Measurements from ENCODE around the gene ENPP6.

Gene ENPP6

GRCh38 chr4:184169225-184169867, 48.3 kb downstream of the ENPP6 start:
- no peak overlapping the region for H3K4me3 ChIP-seq
- H3K9ac ChIP-seq: no peak overlapping the region
- H3K27me3 ChIP-seq: 0 out of 2 replicates have a peak, but pooled peaks cover 3% of the 10 kb centered on the region
- TF ChIP-seq Cebpa-rat (IDR thresholded peaks at IDR 0.05): no peak
- H3K9me3 ChIP-seq: no peaks in the 10 kb centered on the region
- no peaks in the 10 kb centered on the region for H4K20me1 ChIP-seq
- no peak overlapping the region for H3K27ac ChIP-seq
- no peaks in the 10 kb centered on the region for H3K4me1 ChIP-seq
- H3K36me3 ChIP-seq: no peaks in the 10 kb centered on the region
- no peak overlapping the region for H3K4me2 ChIP-seq

GRCh38 chr4:184168406-184169019, 49.2 kb downstream of the ENPP6 start:
- no peak for TF ChIP-seq Cebpa-rat (IDR thresholded peaks at IDR 0.05)
- no peaks in the 10 kb centered on the region for H3K9me3 ChIP-seq
- no peak overlapping the region for H3K27ac ChIP-seq
- no peaks in the 10 kb centered on the region for H3K4me1 ChIP-seq
- H3K4me3 ChIP-seq: no peak overlapping the region
- H3K27me3 ChIP-seq: 0 out of 2 replicates have a peak, but pooled peaks cover 3% of the 10 kb centered on the region
- no peaks in the 10 kb centered on the region for H4K20me1 ChIP-seq
- H3K4me2 ChIP-seq: no peak overlapping the region
- no peaks in the 10 kb centered on the region for H3K36me3 ChIP-seq
- no peak overlapping the region for H3K9ac ChIP-seq

GRCh38 chr4:184167576-184167975, 50.1 kb downstream of the ENPP6 start:
- Histone ChIP-seq H4K20me1 (no peaks in the 10 kb centered on the region), H3K9me3 (no peaks in the 10 kb centered on the region), H3K4me2 (no peak overlapping the region), H3K27me3 (0 out of 2 replicates have a peak, but pooled peaks cover 3% of the 10 kb centered on the region), H3K27ac (no peak overlapping the region), H3K36me3 (no peaks in the 10 kb centered on the region), H3K4me1 (no peaks in the 10 kb centered on the region), H3K4me3 (no peak overlapping the region), H3K9ac (no peak overlapping the region)
- no peak for TF ChIP-seq Cebpa-rat (IDR thresholded peaks at IDR 0.05)

- Histone ChIP-seq H3K27me3 (0 out of 2 replicates have a peak, but pooled peaks cover 3% of the 10 kb centered on the region), H3K4me2 (no peak overlapping the region)
These were observed 50.9 kb downstream of the ENPP6 start for GRCh38 chr4:184166736-184167135.

GRCh38 chr4:184165291-184165690, 52.4 kb downstream of the ENPP6 start:
- Histone ChIP-seq H3K4me3 (no peak overlapping the region), H3K4me2 (no peak overlapping the region), H3K9ac (no peak overlapping the region), H3K9me3 (no peaks in the 10 kb centered on the region), H3K36me3 (no peaks in the 10 kb centered on the region), H4K20me1 (no peaks in the 10 kb centered on the region), H3K4me1 (no peaks in the 10 kb centered on the region), H3K27ac (no peak overlapping the region), H3K27me3 (0 out of 2 replicates have a peak, but pooled peaks cover 3% of the 10 kb centered on the region)
- TF ChIP-seq Cebpa-rat (IDR thresholded peaks at IDR 0.05): no peak

More at GRCh38 chr4:184166736-184167135, 50.9 kb downstream of the ENPP6 start:
- no peak overlapping the region for H3K4me3 ChIP-seq
- H3K36me3 ChIP-seq: no peaks in the 10 kb centered on the region
- no peaks in the 10 kb centered on the region for H4K20me1 ChIP-seq
- H3K4me1 ChIP-seq: no peaks in the 10 kb centered on the region
- no peak overlapping the region for H3K27ac ChIP-seq
- H3K9ac ChIP-seq: no peak overlapping the region
- no peak for TF ChIP-seq Cebpa-rat (IDR thresholded peaks at IDR 0.05)
- H3K9me3 ChIP-seq: no peaks in the 10 kb centered on the region

- H3K4me1 ChIP-seq: peaks cover 4% of the 10 kb centered on the region
- no peak overlapping the region for H3K9ac ChIP-seq
- H3K9me3 ChIP-seq: no peaks in the 10 kb centered on the region
- no peaks in the 10 kb centered on the region for H4K20me1 ChIP-seq
- TF ChIP-seq Cebpa-rat (IDR thresholded peaks at IDR 0.05): no peak
- no peaks in the 10 kb centered on the region for H3K36me3 ChIP-seq
- no peak overlapping the region for H3K27ac ChIP-seq
- H3K4me3 ChIP-seq: no peak overlapping the region
- no peak overlapping the region for H3K4me2 ChIP-seq
- H3K27me3 ChIP-seq: 0 out of 2 replicates have a peak, but pooled peaks cover 3% of the 10 kb centered on the region
These were observed 53.9 kb downstream of the ENPP6 start for GRCh38 chr4:184163813-184164212.

GRCh38 chr4:184162596-184162995, 55.1 kb downstream of the ENPP6 start:
- H4K20me1 ChIP-seq: no peaks in the 10 kb centered on the region
- no peak overlapping the region for H3K4me3 ChIP-seq
- H3K36me3 ChIP-seq: no peaks in the 10 kb centered on the region
- H3K4me2 ChIP-seq: no peak overlapping the region
- H3K9me3 ChIP-seq: no peaks in the 10 kb centered on the region
- 0 out of 2 replicates have a peak, but pooled peaks cover 3% of the 10 kb centered on the region for H3K27me3 ChIP-seq
- peaks cover 9% of the 10 kb centered on the region for H3K4me1 ChIP-seq
- no peak overlapping the region for H3K9ac ChIP-seq
- no peak overlapping the region for H3K27ac ChIP-seq
- TF ChIP-seq Cebpa-rat (IDR thresholded peaks at IDR 0.05): no peak

GRCh38 chr4:184157322-184157721, 60.4 kb downstream of the ENPP6 start:
- Histone ChIP-seq H4K20me1 (no peaks in the 10 kb centered on the region), H3K27me3 (no peaks in the 10 kb centered on the region), H3K36me3 (no peaks in the 10 kb centered on the region), H3K9me3 (no peaks in the 10 kb centered on the region), H3K27ac (no peak overlapping the region), H3K4me2 (no peak overlapping the region), H3K4me1 (peaks cover 9% of the 10 kb centered on the region), H3K4me3 (no peak overlapping the region), H3K9ac (no peak overlapping the region)
- no peak for TF ChIP-seq Cebpa-rat (IDR thresholded peaks at IDR 0.05)

GRCh38 chr4:184156163-184156920, 61.3 kb downstream of the ENPP6 start:
- H3K4me2 ChIP-seq: no peak overlapping the region
- H3K9ac ChIP-seq: no peak overlapping the region
- no peak overlapping the region for H3K27ac ChIP-seq
- H3K9me3 ChIP-seq: no peaks in the 10 kb centered on the region
- no peaks in the 10 kb centered on the region for H3K36me3 ChIP-seq
- peaks cover 9% of the 10 kb centered on the region for H3K4me1 ChIP-seq
- no peak for TF ChIP-seq Cebpa-rat (IDR thresholded peaks at IDR 0.05)
- no peak overlapping the region for H3K4me3 ChIP-seq
- H3K27me3 ChIP-seq: no peaks in the 10 kb centered on the region
- no peaks in the 10 kb centered on the region for H4K20me1 ChIP-seq

- Histone ChIP-seq H3K4me2 (no peak overlapping the region), H3K4me3 (no peak overlapping the region)
- no peak for TF ChIP-seq Cebpa-rat (IDR thresholded peaks at IDR 0.05)
These were observed 63.5 kb downstream of the ENPP6 start for GRCh38 chr4:184154199-184154598.

More at GRCh38 chr4:184154199-184154598, 63.5 kb downstream of the ENPP6 start:
- H3K27ac ChIP-seq: no peak overlapping the region
- H3K27me3 ChIP-seq: no peaks in the 10 kb centered on the region
- H3K4me1 ChIP-seq: peaks cover 9% of the 10 kb centered on the region
- no peaks in the 10 kb centered on the region for H3K9me3 ChIP-seq
- no peaks in the 10 kb centered on the region for H4K20me1 ChIP-seq
- no peak overlapping the region for H3K9ac ChIP-seq
- no peaks in the 10 kb centered on the region for H3K36me3 ChIP-seq

All from BLaER1 (cell line).